ENCODE data around the gene TMEM200B. TPM values are rescaled to one million over a fixed set of nuclear protein-coding genes. Genes with fewer than 3 reads are reported as not detected.
A peak's percentile ranks its signal among the peaks of the same experiment; 100 is the strongest.

TMEM200B gene
- total RNA-seq (10 to 100 TPM; 40.3 to 41.3 TPM), polyA plus RNA-seq (ENCODE audit: insufficient read depth, low read depth, low replicate concordance) (35.6 TPM)
- long read RNA-seq, donor 1, partial matches to known transcripts, result 0 of 3 reads
- long read RNA-seq, donor 1, other reads (novel, unspliced or antisense), result 0 of 3 reads
- long read RNA-seq, donor 2, transcript TMEM200B-202 (2 exons, 2,501 nt), result major isoform, 5 of 5 reads
- long read RNA-seq, donor 2, partial matches to known transcripts, result 0 of 5 reads
- long read RNA-seq, donor 2, other reads (novel, unspliced or antisense), result 0 of 5 reads

- no peak for TF ChIP-seq POLR2A (IDR thresholded peaks at IDR 0.05)
- TF ChIP-seq CTCF (IDR thresholded peaks at IDR 0.05), result no peak
- Histone ChIP-seq H3K4me1 (peaks cover 15% of the 10 kb centered on the region), H3K27ac (peak within 1 kb of the TSS; percentile 96 to 98), H3K9me3 (no peaks in the 10 kb centered on the region), H3K36me3 (ENCODE audit: low read depth, missing control alignments) (no peaks in the 10 kb centered on the region), H3K4me3 (peak within 1 kb of the TSS; percentile 56 to 80), H3K27me3 (no peaks in the 10 kb centered on the region)
- WGBS, 2 donors, result 0 to 1% methylated on average over 4 to 39 of the region's 46 CpGs
- DNase-seq, result peak; percentile 54
- intact Hi-C loops (cut with DNase I; ENCODE audit: low total_unique reads), result loop anchor here (5.0 kb wide), 1 partner anchor 58 kb away; the partner anchor contains the start of gene SRSF4
Measured at GRCh38 chr1:29123887-29124365, at the start of gene TMEM200B. Gene TMEM200B (minus strand): TSS chr1:29123903. CDS start chr1:29121828, 2,075 bp downstream.

- Histone ChIP-seq H3K4me3 (no peak overlapping the region), H3K4me1 (peaks cover 17% of the 10 kb centered on the region), H3K27ac (no peak overlapping the region), H3K36me3 (ENCODE audit: low read depth, missing control alignments) (no peaks in the 10 kb centered on the region), H3K9me3 (no peaks in the 10 kb centered on the region), H3K27me3 (no peaks in the 10 kb centered on the region)
- TF ChIP-seq POLR2A (IDR thresholded peaks at IDR 0.05) (no peak), CTCF (IDR thresholded peaks at IDR 0.05) (no peak)
- WGBS, 2 donors, result 93 to 96% methylated on average over 8 of the region's 8 CpGs
- DNase-seq, result no peak
- intact Hi-C loops (cut with DNase I; ENCODE audit: low total_unique reads), result no loop called here
Measured at GRCh38 chr1:29172415-29172939, 48.8 kb upstream of the TMEM200B start.

- no peak overlapping the region for H3K4me3 ChIP-seq
- no peaks in the 10 kb centered on the region for H3K9me3 ChIP-seq
- no peak for TF ChIP-seq CTCF (IDR thresholded peaks at IDR 0.05)
- no peak for TF ChIP-seq POLR2A (IDR thresholded peaks at IDR 0.05)
- no peak for DNase-seq
- 87 to 88% methylated on average over 5 of the region's 5 CpGs for WGBS, 2 donors
- intact Hi-C loops (cut with DNase I; ENCODE audit: low total_unique reads), result no loop called here
- H3K27me3 ChIP-seq, result no peaks in the 10 kb centered on the region
- no peak overlapping the region for H3K27ac ChIP-seq
- peaks cover 19% of the 10 kb centered on the region for H3K4me1 ChIP-seq
- H3K36me3 ChIP-seq (ENCODE audit: low read depth, missing control alignments), result no peaks in the 10 kb centered on the region
Measured at GRCh38 chr1:29171521-29171920, 47.8 kb upstream of the TMEM200B start.

- intact Hi-C loops (cut with DNase I; ENCODE audit: low total_unique reads), result no loop called here
- Histone ChIP-seq H3K9me3 (no peaks in the 10 kb centered on the region), H3K4me3 (no peak overlapping the region), H3K36me3 (ENCODE audit: low read depth, missing control alignments) (no peaks in the 10 kb centered on the region), H3K27ac (no peak overlapping the region), H3K27me3 (no peaks in the 10 kb centered on the region), H3K4me1 (peaks cover 23% of the 10 kb centered on the region)
- DNase-seq, result peak; percentile 4
- TF ChIP-seq POLR2A (IDR thresholded peaks at IDR 0.05) (no peak), CTCF (IDR thresholded peaks at IDR 0.05) (no peak)
- WGBS, 2 donors, result 29 to 45% methylated on average over 3 of the region's 3 CpGs
Measured at GRCh38 chr1:29171089-29171488, 47.4 kb upstream of the TMEM200B start.

Data from testis (tissue), 5 donors.